ENCODE data around the gene CDC73.

Gene CDC73

GRCh38 chr1:193190096-193190744 lies 68.4 kb downstream of the CDC73 start:
- H3K4me3 ChIP-seq (replicated peaks; ENCODE audit: low read depth, low read length): no peak overlapping the region
- peak; percentile 56 for DNase-seq (ENCODE audit: low read depth)
- TF ChIP-seq CTCF (IDR thresholded peaks at IDR 0.05; ENCODE audit: low read length, missing control alignments): peak; percentile 46

GRCh38 chr1:193192586-193192985 lies 70.8 kb downstream of the CDC73 start:
- no peak overlapping the region for H3K4me3 ChIP-seq (replicated peaks; ENCODE audit: low read depth, low read length)
- no peak for DNase-seq (ENCODE audit: low read depth)
- TF ChIP-seq CTCF (IDR thresholded peaks at IDR 0.05; ENCODE audit: low read length, missing control alignments): no peak

- DNase-seq (ENCODE audit: low read depth): no peak
- no peak for TF ChIP-seq CTCF (IDR thresholded peaks at IDR 0.05; ENCODE audit: low read length, missing control alignments)
- H3K4me3 ChIP-seq (replicated peaks; ENCODE audit: low read depth, low read length): no peak overlapping the region
Observed at GRCh38 chr1:193199940-193200339, 78.1 kb downstream of the CDC73 start.

- no peak for TF ChIP-seq CTCF (IDR thresholded peaks at IDR 0.05; ENCODE audit: low read length, missing control alignments)
- no peak for DNase-seq (ENCODE audit: low read depth)
- no peak overlapping the region for H3K4me3 ChIP-seq (replicated peaks; ENCODE audit: low read depth, low read length)
Observed at GRCh38 chr1:193201021-193201420, 79.2 kb downstream of the CDC73 start.

GRCh38 chr1:193210996-193211395 lies 89.2 kb downstream of the CDC73 start:
- no peak for DNase-seq (ENCODE audit: low read depth)
- no peak for TF ChIP-seq CTCF (IDR thresholded peaks at IDR 0.05; ENCODE audit: low read length, missing control alignments)
- no peak overlapping the region for H3K4me3 ChIP-seq (replicated peaks; ENCODE audit: low read depth, low read length)

GRCh38 chr1:193211539-193211938 lies 89.7 kb downstream of the CDC73 start:
- no peak overlapping the region for H3K4me3 ChIP-seq (replicated peaks; ENCODE audit: low read depth, low read length)
- peak; percentile 74 for DNase-seq (ENCODE audit: low read depth)
- no peak for TF ChIP-seq CTCF (IDR thresholded peaks at IDR 0.05; ENCODE audit: low read length, missing control alignments)

- no peak for TF ChIP-seq CTCF (IDR thresholded peaks at IDR 0.05; ENCODE audit: low read length, missing control alignments)
- no peak overlapping the region for H3K4me3 ChIP-seq (replicated peaks; ENCODE audit: low read depth, low read length)
- DNase-seq (ENCODE audit: low read depth): no peak
Observed at GRCh38 chr1:193212637-193213036, 90.8 kb downstream of the CDC73 start.
